Liver (tissue), 3 donors: ENCODE measurements around the gene ASTN1.

Source experiments
- EGR1 ChIP-seq, 2 donors: IDR thresholded peaks; 2 replicates each; pipeline ENCODE4 v1.6.1; 2016 to 2018; ENCODE audit warnings: antibody characterized with exemption in 2 of 2, low read depth in 2 of 2
- NR2F2 ChIP-seq: IDR thresholded peaks from 2 replicates; pipeline ENCODE4 v1.6.1; 2016; ENCODE audit warnings: antibody characterized with exemption
- RAD21 ChIP-seq, 2 donors: IDR thresholded peaks; 2 replicates each; pipeline ENCODE4 v1.6.1; 2016; ENCODE audit warnings: antibody characterized with exemption in 2 of 2, mild to moderate bottlenecking in 2 of 2
- TF ChIP-seq, protein P1 (sequence below): fragments of 150-350 bp; IDR thresholded peaks from 2 replicates; pipeline ENCODE4 v1.5.1; 2017; ENCODE audit warnings: improper control_type of control experiment, low read depth, low read length; ENCODE audit not compliant: missing input control
- TF ChIP-seq, protein P2 (sequence below): IDR thresholded peaks from 2 replicates; pipeline ENCODE4 v1.6.1; 2016; ENCODE audit warnings: antibody characterized with exemption
- TF ChIP-seq, protein P3 (sequence below): IDR thresholded peaks from 2 replicates; pipeline ENCODE4 v1.6.1; 2016; ENCODE audit warnings: antibody characterized with exemption
- donor health status: healthy.
- donor health status: healthy.

DNA sequence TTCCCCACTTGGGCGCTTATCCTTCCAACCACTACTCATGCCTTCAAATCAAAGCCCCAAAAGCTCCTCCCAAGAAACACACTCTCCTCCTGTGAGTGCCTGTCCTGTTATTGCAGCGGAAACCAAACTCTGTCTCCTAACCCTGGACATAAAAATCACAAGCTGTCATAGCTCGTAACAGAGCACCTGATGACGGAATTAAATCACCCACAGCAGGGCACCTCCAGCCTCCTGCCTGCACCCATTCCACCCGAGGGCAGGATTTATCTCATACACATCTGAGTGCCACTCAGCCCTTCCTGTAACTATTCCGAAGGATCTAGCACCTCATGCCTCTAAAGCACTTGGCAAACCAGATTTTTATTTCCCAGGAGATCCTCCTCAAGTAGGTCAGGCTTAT lies 100.9 kb downstream of the ASTN1 start:
- TF ChIP-seq, protein P1, sequence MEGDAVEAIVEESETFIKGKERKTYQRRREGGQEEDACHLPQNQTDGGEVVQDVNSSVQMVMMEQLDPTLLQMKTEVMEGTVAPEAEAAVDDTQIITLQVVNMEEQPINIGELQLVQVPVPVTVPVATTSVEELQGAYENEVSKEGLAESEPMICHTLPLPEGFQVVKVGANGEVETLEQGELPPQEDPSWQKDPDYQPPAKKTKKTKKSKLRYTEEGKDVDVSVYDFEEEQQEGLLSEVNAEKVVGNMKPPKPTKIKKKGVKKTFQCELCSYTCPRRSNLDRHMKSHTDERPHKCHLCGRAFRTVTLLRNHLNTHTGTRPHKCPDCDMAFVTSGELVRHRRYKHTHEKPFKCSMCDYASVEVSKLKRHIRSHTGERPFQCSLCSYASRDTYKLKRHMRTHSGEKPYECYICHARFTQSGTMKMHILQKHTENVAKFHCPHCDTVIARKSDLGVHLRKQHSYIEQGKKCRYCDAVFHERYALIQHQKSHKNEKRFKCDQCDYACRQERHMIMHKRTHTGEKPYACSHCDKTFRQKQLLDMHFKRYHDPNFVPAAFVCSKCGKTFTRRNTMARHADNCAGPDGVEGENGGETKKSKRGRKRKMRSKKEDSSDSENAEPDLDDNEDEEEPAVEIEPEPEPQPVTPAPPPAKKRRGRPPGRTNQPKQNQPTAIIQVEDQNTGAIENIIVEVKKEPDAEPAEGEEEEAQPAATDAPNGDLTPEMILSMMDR: no peak
- TF ChIP-seq EGR1 (IDR thresholded peaks at IDR 0.05; ENCODE audit: low read depth in 2 of 2) (no peak), NR2F2 (no peak), RAD21 (IDR thresholded peaks at IDR 0.05) (no peak)
- TF ChIP-seq, protein P2, sequence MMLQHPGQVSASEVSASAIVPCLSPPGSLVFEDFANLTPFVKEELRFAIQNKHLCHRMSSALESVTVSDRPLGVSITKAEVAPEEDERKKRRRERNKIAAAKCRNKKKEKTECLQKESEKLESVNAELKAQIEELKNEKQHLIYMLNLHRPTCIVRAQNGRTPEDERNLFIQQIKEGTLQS: no peak
- TF ChIP-seq, protein P3, sequence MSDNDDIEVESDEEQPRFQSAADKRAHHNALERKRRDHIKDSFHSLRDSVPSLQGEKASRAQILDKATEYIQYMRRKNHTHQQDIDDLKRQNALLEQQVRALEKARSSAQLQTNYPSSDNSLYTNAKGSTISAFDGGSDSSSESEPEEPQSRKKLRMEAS: no peak
